Nephron (organoid): ENCODE measurements around the gene MAGEA12.
"Not testable (repeated sequence)": the region's sequence is repeated elsewhere in the genome, so short reads cannot be mapped to it uniquely, and the experiment has no call there.

Experiments
- H3K27ac Mint-ChIP-seq, 3 experiments: 2 replicates each; pipeline ENCODE4 v1.8.0; 2020; ENCODE audit warnings: mixed read lengths in 3 of 3, mild to moderate bottlenecking in 2 of 3, moderate library complexity in 1 of 3
- H3K27me3 Mint-ChIP-seq: 2 replicates; pipeline ENCODE4 v1.8.0; 2021; ENCODE audit warnings: low read depth, mild to moderate bottlenecking, moderate library complexity, mixed read lengths
- H3K36me3 Mint-ChIP-seq: 2 replicates; pipeline ENCODE4 v1.8.0; 2020; ENCODE audit warnings: low read depth, mixed read lengths
- H3K4me1 Mint-ChIP-seq: 2 replicates; pipeline ENCODE4 v1.8.0; 2020; ENCODE audit warnings: mixed read lengths
- H3K4me3 Mint-ChIP-seq, 3 experiments: 2 replicates each; pipeline ENCODE4 v1.8.0; 2020; ENCODE audit warnings: mild to moderate bottlenecking in 3 of 3, mixed read lengths in 3 of 3, moderate library complexity in 2 of 3
- H3K9me3 Mint-ChIP-seq: 2 replicates; pipeline ENCODE4 v1.8.0; 2020; ENCODE audit warnings: mixed read lengths
- CTCF ChIP-seq, 3 experiments: fragments of 200-600 bp; sonication (generic); IDR thresholded peaks; one replicate each; pipeline ENCODE4 v1.5.0; 2021; ENCODE audit warnings: antibody characterized with exemption in 3 of 3; ENCODE audit not compliant: unreplicated experiment in 3 of 3

The MAGEA12 gene

GRCh38 chrX:152735101-152735500, 1.5 kb downstream of the MAGEA12 start:
- no peak for TF ChIP-seq CTCF (IDR thresholded peaks at IDR 0.05; ENCODE audit: unreplicated experiment in 3 of 3)
- no peaks in the 10 kb centered on the region for H3K36me3 Mint-ChIP-seq
- H3K27ac Mint-ChIP-seq, result no peak overlapping the region
- H3K27me3 Mint-ChIP-seq, result peaks cover 5% of the 10 kb centered on the region
- no peaks in the 10 kb centered on the region for H3K4me1 Mint-ChIP-seq
- H3K9me3 Mint-ChIP-seq, result peaks cover 7% of the 10 kb centered on the region
- no peak overlapping the region for H3K4me3 Mint-ChIP-seq

- Mint-ChIP-seq H3K27me3 (no peaks in the 10 kb centered on the region), H3K4me3 (no peak overlapping the region), H3K36me3 (no peaks in the 10 kb centered on the region), H3K9me3 (peaks cover 7% of the 10 kb centered on the region), H3K27ac (no peak overlapping the region), H3K4me1 (no peaks in the 10 kb centered on the region)
- TF ChIP-seq CTCF (IDR thresholded peaks at IDR 0.05; ENCODE audit: unreplicated experiment in 3 of 3), result no peak
Observed at GRCh38 chrX:152735860-152736511, 2.4 kb downstream of the MAGEA12 start.

GRCh38 chrX:152736528-152736927, 3.0 kb downstream of the MAGEA12 start:
- H3K27ac Mint-ChIP-seq, H3K4me1 Mint-ChIP-seq, H3K36me3 Mint-ChIP-seq, H3K4me3 Mint-ChIP-seq, H3K27me3 Mint-ChIP-seq, H3K9me3 Mint-ChIP-seq: not testable (repeated sequence)

GRCh38 chrX:152738560-152738959, 5.0 kb downstream of the MAGEA12 start:
- H3K27ac Mint-ChIP-seq, result no peak overlapping the region

GRCh38 chrX:152753686-152754650, 20.4 kb downstream of the MAGEA12 start, which contains the start of gene MAGEA2:
Gene MAGEA2 (minus strand): TSS chrX:152753842. CDS start chrX:152751363, 2,479 bp downstream.
- not testable (repeated sequence) for H3K27ac Mint-ChIP-seq

More at GRCh38 chrX:152738560-152738959, 5.0 kb downstream of the MAGEA12 start:
- Mint-ChIP-seq H3K9me3 (peaks cover 7% of the 10 kb centered on the region), H3K27me3 (no peaks in the 10 kb centered on the region), H3K4me1 (no peaks in the 10 kb centered on the region), H3K36me3 (no peaks in the 10 kb centered on the region), H3K4me3 (no peak overlapping the region)
- no peak for TF ChIP-seq CTCF (IDR thresholded peaks at IDR 0.05; ENCODE audit: unreplicated experiment in 3 of 3)

GRCh38 chrX:152754871-152755270, 21.3 kb downstream of the MAGEA12 start:
- not testable (repeated sequence) for H3K27ac Mint-ChIP-seq, H3K27me3 Mint-ChIP-seq, H3K9me3 Mint-ChIP-seq, H3K4me3 Mint-ChIP-seq, H3K36me3 Mint-ChIP-seq, H3K4me1 Mint-ChIP-seq

More at GRCh38 chrX:152753686-152754650, 20.4 kb downstream of the MAGEA12 start, which contains the start of gene MAGEA2:
- H3K4me1 Mint-ChIP-seq, H3K36me3 Mint-ChIP-seq, H3K9me3 Mint-ChIP-seq, H3K27me3 Mint-ChIP-seq, H3K4me3 Mint-ChIP-seq: not testable (repeated sequence)

- H3K27ac Mint-ChIP-seq, H3K4me3 Mint-ChIP-seq, H3K4me1 Mint-ChIP-seq, H3K36me3 Mint-ChIP-seq, H3K27me3 Mint-ChIP-seq, H3K9me3 Mint-ChIP-seq: not testable (repeated sequence)
Observed at GRCh38 chrX:152758918-152759317, 25.4 kb downstream of the MAGEA12 start, which contains the start of gene CSAG3. Gene CSAG3 (plus strand): TSS chrX:152759218.

- not testable (repeated sequence) for H3K27me3 Mint-ChIP-seq, H3K4me1 Mint-ChIP-seq, H3K9me3 Mint-ChIP-seq, H3K36me3 Mint-ChIP-seq, H3K4me3 Mint-ChIP-seq, H3K27ac Mint-ChIP-seq
Observed at GRCh38 chrX:152759544-152759943, 26.0 kb downstream of the MAGEA12 start.

- not testable (repeated sequence) for H3K4me3 Mint-ChIP-seq, H3K36me3 Mint-ChIP-seq, H3K27ac Mint-ChIP-seq, H3K27me3 Mint-ChIP-seq, H3K4me1 Mint-ChIP-seq, H3K9me3 Mint-ChIP-seq
Observed at GRCh38 chrX:152761582-152761981, 28.0 kb downstream of the MAGEA12 start.

- not testable (repeated sequence) for H3K4me3 Mint-ChIP-seq, H3K36me3 Mint-ChIP-seq, H3K9me3 Mint-ChIP-seq, H3K4me1 Mint-ChIP-seq, H3K27ac Mint-ChIP-seq, H3K27me3 Mint-ChIP-seq
Observed at GRCh38 chrX:152766562-152766961, 33.0 kb downstream of the MAGEA12 start.

GRCh38 chrX:152769549-152770289, 36.2 kb downstream of the MAGEA12 start, which contains the start of gene MAGEA6:
Gene MAGEA6 (minus strand): TSS chrX:152769689. CDS start chrX:152767650, 2,039 bp downstream.
- not testable (repeated sequence) for H3K27ac Mint-ChIP-seq, H3K4me3 Mint-ChIP-seq, H3K9me3 Mint-ChIP-seq

More at GRCh38 chrX:152769549-152770289, 36.2 kb downstream of the MAGEA12 start, which contains the start of gene MAGEA6:
- not testable (repeated sequence) for H3K4me1 Mint-ChIP-seq, H3K36me3 Mint-ChIP-seq, H3K27me3 Mint-ChIP-seq
